OCI-LY1 (cell line): Measurements from ENCODE around the gene HIC2.
"Not testable (repeated sequence)": the region's sequence is repeated elsewhere in the genome, so short reads cannot be mapped to it uniquely, and the experiment has no call there.

Experiments used
- CTCF ChIP-seq: fragments of 200-600 bp; sonication (generic), shearing (Covaris generic); IDR thresholded peaks from 2 replicates; pipeline ENCODE4 v1.5.1; 2017; ENCODE audit warnings: mild to moderate bottlenecking, antibody characterized with exemption, low read length, moderate library complexity, mixed read lengths
- EZH2 ChIP-seq: fragments of 200-600 bp; sonication (generic), shearing (Covaris generic); IDR thresholded peaks from 2 replicates; pipeline ENCODE4 v1.8.0; 2017; ENCODE audit warnings: borderline replicate concordance, mixed run types, mild to moderate bottlenecking, antibody characterized with exemption, low read length, moderate library complexity, mixed read lengths

GRCh38 chr22:21454998-21455333 is 37.8 kb downstream of the HIC2 start:
- TF ChIP-seq CTCF, EZH2: not testable (repeated sequence)
